CD4-positive, alpha-beta T cell treated with Interleukin-4 for 4 hours (primary cell): Measurements from ENCODE around the gene HEATR3.
A peak's percentile ranks its signal among the peaks of the same experiment; 100 is the strongest.

ENCODE experiments used
- DNase-seq: peaks from one replicate; pipeline ENCODE4 v3.0.0-alpha.2; 2020

The HEATR3 gene

GRCh38 chr16:50065624-50066481 lies at the start of gene HEATR3:
Gene HEATR3 (plus strand): TSS chr16:50065970. CDS start chr16:50066132, 162 bp downstream.
- peak; percentile 95 for DNase-seq

- no peak for DNase-seq
Measured at GRCh38 chr16:50017553-50017952, 48.2 kb upstream of the HEATR3 start.

GRCh38 chr16:50021544-50021943 lies 44.2 kb upstream of the HEATR3 start:
- no peak for DNase-seq

- DNase-seq = no peak
Measured at GRCh38 chr16:50023641-50024040, 42.1 kb upstream of the HEATR3 start.

- no peak for DNase-seq
Measured at GRCh38 chr16:50024207-50024606, 41.6 kb upstream of the HEATR3 start.

GRCh38 chr16:50024684-50025536 lies 40.9 kb upstream of the HEATR3 start, which contains the start of gene CNEP1R1:
Gene CNEP1R1 (plus strand): TSS chr16:50025225. CDS start chr16:50025316, 91 bp downstream.
- DNase-seq = peak; percentile 97

- DNase-seq = peak; percentile 8
Measured at GRCh38 chr16:50025537-50025931, 40.2 kb upstream of the HEATR3 start.

- no peak for DNase-seq
Measured at GRCh38 chr16:50027829-50028228, 37.9 kb upstream of the HEATR3 start.

GRCh38 chr16:50035468-50035992 lies 30.2 kb upstream of the HEATR3 start:
- DNase-seq = no peak

- DNase-seq = no peak
Measured at GRCh38 chr16:50036426-50036825, 29.3 kb upstream of the HEATR3 start.

GRCh38 chr16:50037662-50038220 lies 28.0 kb upstream of the HEATR3 start:
- DNase-seq = no peak

- no peak for DNase-seq
Measured at GRCh38 chr16:50038286-50038685, 27.5 kb upstream of the HEATR3 start.

- peak; percentile 19 for DNase-seq
Measured at GRCh38 chr16:50038756-50039529, 26.8 kb upstream of the HEATR3 start.

- no peak for DNase-seq
Measured at GRCh38 chr16:50040018-50040417, 25.8 kb upstream of the HEATR3 start.

GRCh38 chr16:50040710-50041109 lies 25.1 kb upstream of the HEATR3 start:
- no peak for DNase-seq

GRCh38 chr16:50043358-50043757 lies 22.4 kb upstream of the HEATR3 start:
- no peak for DNase-seq

GRCh38 chr16:50045412-50045811 lies 20.4 kb upstream of the HEATR3 start:
- DNase-seq = no peak

- no peak for DNase-seq
Measured at GRCh38 chr16:50046853-50047252, 18.9 kb upstream of the HEATR3 start.

GRCh38 chr16:50047864-50048263 lies 17.9 kb upstream of the HEATR3 start:
- no peak for DNase-seq

- DNase-seq = no peak
Measured at GRCh38 chr16:50050802-50051201, 15.0 kb upstream of the HEATR3 start.

GRCh38 chr16:50056226-50056625 lies 9.5 kb upstream of the HEATR3 start:
- no peak for DNase-seq

GRCh38 chr16:50058091-50058771 lies 7.5 kb upstream of the HEATR3 start:
- DNase-seq = no peak
